Measurements from ENCODE around the gene DHRS11.

Gene DHRS11

DNA sequence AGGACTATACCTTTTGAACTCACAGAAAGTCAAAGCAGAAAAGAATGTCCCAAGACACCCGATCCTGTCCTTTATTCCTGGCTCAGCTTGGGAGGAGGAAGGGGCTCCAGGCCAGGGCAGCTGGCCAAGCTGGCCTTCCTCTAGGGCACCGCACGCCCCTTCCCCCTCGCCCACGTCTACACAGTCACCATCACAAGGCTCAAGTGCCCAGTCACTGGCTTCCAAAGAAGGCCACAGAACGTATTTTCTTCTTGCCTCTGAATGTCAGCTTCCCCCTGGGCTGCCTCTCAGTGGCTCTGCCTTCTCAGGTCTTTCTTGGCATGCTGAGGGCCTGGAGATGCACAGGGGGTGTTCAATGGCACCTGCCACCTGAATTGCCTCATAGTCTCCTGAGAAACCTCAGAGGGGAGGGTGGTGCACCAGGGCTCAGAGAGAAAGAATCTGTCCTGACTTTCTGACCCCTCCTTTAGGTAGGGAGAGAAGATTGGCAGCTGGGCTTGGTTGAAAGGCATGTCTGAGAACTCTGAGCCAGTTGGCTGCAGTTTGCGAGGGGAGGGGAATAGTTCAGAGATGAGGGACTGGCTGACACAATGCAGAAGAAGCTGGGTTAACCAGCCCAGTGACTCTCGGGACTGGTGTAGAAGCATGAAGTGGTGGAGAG lies 2.1 kb downstream of the DHRS11 start:
- TF ChIP-seq CREB1 (IDR thresholded peaks at IDR 0.05; ENCODE audit: low read depth) (no peak), TAF1 (IDR thresholded peaks at IDR 0.05; ENCODE audit: low read depth) (no peak), EP300 (IDR thresholded peaks at IDR 0.05; ENCODE audit: borderline replicate concordance) (no peak), NFIC (IDR thresholded peaks at IDR 0.05) (no peak), RAD21 (IDR thresholded peaks at IDR 0.05; ENCODE audit: low read depth) (no peak), YY1 (IDR thresholded peaks at IDR 0.05; ENCODE audit: low read depth) (no peak), CEBPB (IDR thresholded peaks at IDR 0.05) (no peak), TEAD4 (IDR thresholded peaks at IDR 0.05) (no peak), TCF12 (IDR thresholded peaks at IDR 0.05; ENCODE audit: low read depth) (no peak)
- TF ChIP-seq, protein P1, sequence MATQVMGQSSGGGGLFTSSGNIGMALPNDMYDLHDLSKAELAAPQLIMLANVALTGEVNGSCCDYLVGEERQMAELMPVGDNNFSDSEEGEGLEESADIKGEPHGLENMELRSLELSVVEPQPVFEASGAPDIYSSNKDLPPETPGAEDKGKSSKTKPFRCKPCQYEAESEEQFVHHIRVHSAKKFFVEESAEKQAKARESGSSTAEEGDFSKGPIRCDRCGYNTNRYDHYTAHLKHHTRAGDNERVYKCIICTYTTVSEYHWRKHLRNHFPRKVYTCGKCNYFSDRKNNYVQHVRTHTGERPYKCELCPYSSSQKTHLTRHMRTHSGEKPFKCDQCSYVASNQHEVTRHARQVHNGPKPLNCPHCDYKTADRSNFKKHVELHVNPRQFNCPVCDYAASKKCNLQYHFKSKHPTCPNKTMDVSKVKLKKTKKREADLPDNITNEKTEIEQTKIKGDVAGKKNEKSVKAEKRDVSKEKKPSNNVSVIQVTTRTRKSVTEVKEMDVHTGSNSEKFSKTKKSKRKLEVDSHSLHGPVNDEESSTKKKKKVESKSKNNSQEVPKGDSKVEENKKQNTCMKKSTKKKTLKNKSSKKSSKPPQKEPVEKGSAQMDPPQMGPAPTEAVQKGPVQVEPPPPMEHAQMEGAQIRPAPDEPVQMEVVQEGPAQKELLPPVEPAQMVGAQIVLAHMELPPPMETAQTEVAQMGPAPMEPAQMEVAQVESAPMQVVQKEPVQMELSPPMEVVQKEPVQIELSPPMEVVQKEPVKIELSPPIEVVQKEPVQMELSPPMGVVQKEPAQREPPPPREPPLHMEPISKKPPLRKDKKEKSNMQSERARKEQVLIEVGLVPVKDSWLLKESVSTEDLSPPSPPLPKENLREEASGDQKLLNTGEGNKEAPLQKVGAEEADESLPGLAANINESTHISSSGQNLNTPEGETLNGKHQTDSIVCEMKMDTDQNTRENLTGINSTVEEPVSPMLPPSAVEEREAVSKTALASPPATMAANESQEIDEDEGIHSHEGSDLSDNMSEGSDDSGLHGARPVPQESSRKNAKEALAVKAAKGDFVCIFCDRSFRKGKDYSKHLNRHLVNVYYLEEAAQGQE (IDR thresholded peaks at IDR 0.05; ENCODE audit: low read depth), result no peak
- TF ChIP-seq, protein P2, sequence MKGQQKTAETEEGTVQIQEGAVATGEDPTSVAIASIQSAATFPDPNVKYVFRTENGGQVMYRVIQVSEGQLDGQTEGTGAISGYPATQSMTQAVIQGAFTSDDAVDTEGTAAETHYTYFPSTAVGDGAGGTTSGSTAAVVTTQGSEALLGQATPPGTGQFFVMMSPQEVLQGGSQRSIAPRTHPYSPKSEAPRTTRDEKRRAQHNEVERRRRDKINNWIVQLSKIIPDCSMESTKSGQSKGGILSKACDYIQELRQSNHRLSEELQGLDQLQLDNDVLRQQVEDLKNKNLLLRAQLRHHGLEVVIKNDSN (IDR thresholded peaks at IDR 0.05), result no peak

DNA sequence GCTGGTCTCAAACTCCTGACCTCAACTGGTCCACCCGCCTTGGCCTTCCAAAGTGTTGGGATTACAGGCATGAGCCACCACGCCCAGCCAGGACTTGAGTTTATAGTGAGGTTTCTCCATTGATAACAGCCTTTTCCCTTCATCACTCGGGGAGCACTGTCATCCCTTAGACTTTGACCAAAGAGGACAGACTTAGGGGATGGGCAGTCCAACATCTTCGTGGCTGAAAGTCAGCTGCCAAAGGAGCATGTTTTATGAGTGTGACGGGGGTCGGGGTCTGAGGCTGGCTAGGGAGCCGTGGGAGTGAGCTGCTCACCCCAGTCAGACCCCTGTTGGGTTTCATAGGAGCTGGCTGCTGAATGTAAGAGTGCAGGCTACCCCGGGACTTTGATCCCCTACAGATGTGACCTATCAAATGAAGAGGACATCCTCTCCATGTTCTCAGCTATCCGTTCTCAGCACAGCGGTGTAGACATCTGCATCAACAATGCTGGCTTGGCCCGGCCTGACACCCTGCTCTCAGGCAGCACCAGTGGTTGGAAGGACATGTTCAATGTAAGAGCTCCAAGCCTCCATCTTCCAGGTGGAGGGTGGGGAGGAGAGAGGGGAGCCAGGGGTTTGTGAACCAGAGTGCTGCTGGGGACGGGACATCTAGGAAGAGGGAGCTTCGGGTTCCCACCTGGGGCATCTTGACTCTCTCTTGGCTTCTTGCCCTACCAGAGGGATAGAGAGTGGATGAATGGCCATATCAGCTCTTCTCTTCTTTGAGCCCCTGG lies 3.1 kb downstream of the DHRS11 start:
- no peak for TF ChIP-seq TEAD4 (IDR thresholded peaks at IDR 0.05)
- TF ChIP-seq, protein P3, sequence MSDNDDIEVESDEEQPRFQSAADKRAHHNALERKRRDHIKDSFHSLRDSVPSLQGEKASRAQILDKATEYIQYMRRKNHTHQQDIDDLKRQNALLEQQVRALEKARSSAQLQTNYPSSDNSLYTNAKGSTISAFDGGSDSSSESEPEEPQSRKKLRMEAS (IDR thresholded peaks at IDR 0.05), result no peak
- TF ChIP-seq ZBTB7A (IDR thresholded peaks at IDR 0.05; ENCODE audit: low read depth), result no peak
- TF ChIP-seq FOXM1 (IDR thresholded peaks at IDR 0.05; ENCODE audit: borderline replicate concordance, low read depth), result no peak
- TF ChIP-seq EP300 (IDR thresholded peaks at IDR 0.05; ENCODE audit: borderline replicate concordance), result no peak
- TF ChIP-seq YY1 (IDR thresholded peaks at IDR 0.05; ENCODE audit: low read depth), result no peak
- no peak for TF ChIP-seq EGR1 (IDR thresholded peaks at IDR 0.05)

DNA sequence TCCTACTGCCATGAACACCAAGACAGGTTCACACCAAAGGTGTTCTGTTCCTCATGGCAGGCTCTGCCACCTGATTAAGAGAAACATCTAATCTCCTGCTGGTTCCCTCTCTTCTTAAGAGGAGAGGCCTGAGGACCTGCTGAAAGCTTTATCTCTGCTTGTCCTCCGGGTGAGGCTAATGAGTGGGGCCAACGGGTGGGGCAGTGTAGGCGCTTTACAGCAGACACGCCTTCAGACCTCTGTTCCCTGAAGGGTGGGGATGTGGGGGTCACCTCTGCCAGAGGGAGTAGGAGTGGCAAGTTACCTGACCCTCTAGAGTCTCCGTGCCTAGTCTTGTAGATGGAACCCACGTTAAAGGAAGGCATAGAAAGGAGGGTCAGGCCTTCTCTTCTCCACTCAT lies 5.5 kb downstream of the DHRS11 start:
- TF ChIP-seq, protein P3 (IDR thresholded peaks at IDR 0.05), result no peak
- no peak for TF ChIP-seq CREB1 (IDR thresholded peaks at IDR 0.05; ENCODE audit: low read depth)

DNA sequence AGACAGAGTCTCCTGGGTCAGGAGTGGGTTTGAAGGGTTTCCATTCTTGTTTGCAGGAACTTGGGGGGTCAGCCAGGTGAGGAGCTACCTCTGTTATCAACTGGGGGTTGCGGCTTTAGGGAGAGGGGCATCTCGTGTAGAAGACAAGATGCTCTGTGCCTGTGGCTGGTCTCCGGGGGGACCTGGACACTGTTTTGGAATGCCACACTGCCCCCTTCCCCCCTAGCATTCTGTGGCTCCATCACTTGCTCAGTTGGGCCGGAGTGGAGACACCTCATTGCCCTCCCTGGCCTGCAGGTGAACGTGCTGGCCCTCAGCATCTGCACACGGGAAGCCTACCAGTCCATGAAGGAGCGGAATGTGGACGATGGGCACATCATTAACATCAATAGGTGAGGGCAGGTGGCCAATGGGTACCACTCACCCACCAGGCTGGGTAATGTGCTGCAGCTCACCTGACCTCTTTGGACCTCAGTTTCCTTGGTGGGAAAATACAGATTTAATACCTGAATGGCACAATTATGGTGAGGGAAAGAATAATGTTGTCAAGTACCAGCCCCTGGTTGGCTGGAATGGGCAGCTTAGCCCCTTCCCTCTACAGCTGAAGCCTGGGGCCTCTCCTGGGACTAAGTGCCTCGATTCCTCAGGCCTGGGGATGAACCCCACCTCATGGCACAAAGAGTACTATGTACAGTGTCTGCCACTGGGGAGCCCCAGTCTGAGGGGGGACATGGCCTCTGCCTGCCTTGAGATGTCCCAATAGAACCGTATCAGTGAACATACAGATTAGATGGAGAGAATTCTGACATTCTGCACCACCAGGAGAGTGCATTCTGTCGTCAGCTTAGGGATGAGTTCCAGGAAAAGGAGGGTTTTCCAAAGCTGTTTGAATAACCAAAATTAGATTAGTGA lies 6.4 kb downstream of the DHRS11 start:
- TF ChIP-seq, protein P1 (IDR thresholded peaks at IDR 0.05; ENCODE audit: low read depth), result no peak
- TF ChIP-seq, protein P2 (IDR thresholded peaks at IDR 0.05), result no peak
- TF ChIP-seq, protein P3 (IDR thresholded peaks at IDR 0.05), result no peak
- TF ChIP-seq TEAD4 (IDR thresholded peaks at IDR 0.05) (no peak), TCF12 (IDR thresholded peaks at IDR 0.05; ENCODE audit: low read depth) (no peak), EP300 (IDR thresholded peaks at IDR 0.05; ENCODE audit: borderline replicate concordance) (no peak), RAD21 (IDR thresholded peaks at IDR 0.05; ENCODE audit: low read depth) (no peak), YY1 (IDR thresholded peaks at IDR 0.05; ENCODE audit: low read depth) (no peak), TAF1 (IDR thresholded peaks at IDR 0.05; ENCODE audit: low read depth) (no peak)

DNA sequence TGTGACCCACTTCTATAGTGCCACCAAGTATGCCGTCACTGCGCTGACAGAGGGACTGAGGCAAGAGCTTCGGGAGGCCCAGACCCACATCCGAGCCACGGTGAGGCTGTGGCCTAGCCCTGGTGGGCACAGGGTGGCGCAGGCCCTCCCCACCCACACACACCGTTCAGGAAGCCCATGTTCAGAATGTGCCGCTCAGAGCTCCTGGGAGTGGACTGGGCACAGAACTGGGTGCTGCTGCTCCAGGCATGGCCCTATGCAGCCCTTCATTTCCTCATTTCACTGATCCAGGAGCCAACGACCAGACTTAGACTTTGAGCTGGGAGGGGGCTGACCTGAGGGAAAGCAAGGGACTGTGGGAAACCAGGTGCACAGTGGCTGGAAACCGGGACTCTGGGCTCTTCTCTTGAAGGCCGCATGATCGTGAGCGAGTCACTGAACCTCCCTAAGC lies 7.3 kb downstream of the DHRS11 start:
- TF ChIP-seq EP300 (IDR thresholded peaks at IDR 0.05; ENCODE audit: borderline replicate concordance), result no peak
